ENCODE results near the gene ETV4. TPM values are rescaled to one million over a fixed set of nuclear protein-coding genes. Genes with fewer than 3 reads are reported as not detected.

The ETV4 gene
- total and polyA plus RNA-seq, 2 of the 13 experiments (the other 11 are each of a cell fraction or from before 2014, with no cell fraction given): 128 to 330 TPM

GRCh38 chr17:43578699-43579565 is 32.8 kb upstream of the ETV4 start (continued):
- TF ChIP-seq ZBTB46 (CRISPR knock-in tag; IDR thresholded peaks at IDR 0.05; ENCODE audit: borderline replicate concordance): no peak
- peak; percentile 50; the same call in 1 of the 2 replicates for TF ChIP-seq ZNF451 (CRISPR knock-in tag; IDR thresholded peaks at IDR 0.05)
- TF ChIP-seq SP140L (CRISPR knock-in tag; IDR thresholded peaks at IDR 0.05; ENCODE audit: borderline replicate concordance): no peak
- TF ChIP-seq GRHL1 (CRISPR knock-in tag; conservative IDR thresholded peaks at IDR 0.05): no peak
- no peak for TF ChIP-seq ZBTB39 (CRISPR knock-in tag; IDR thresholded peaks at IDR 0.05)
- no peak for TF ChIP-seq PRDM4 (CRISPR knock-in tag; IDR thresholded peaks at IDR 0.05; ENCODE audit: borderline replicate concordance)
- no peak for TF ChIP-seq SNRNP70 (IDR thresholded peaks at IDR 0.05; ENCODE audit: low read depth, low read length)
- TF ChIP-seq MLLT10 (CRISPR knock-in tag; IDR thresholded peaks at IDR 0.05): no peak
- no peak for TF ChIP-seq SRF (IDR thresholded peaks at IDR 0.05; ENCODE audit: low read depth, low read length)
- TF ChIP-seq KMT2A (CRISPR knock-in tag; IDR thresholded peaks at IDR 0.05): no peak; the same call in 1 of the 2 replicates
- TF ChIP-seq ZNF646 (CRISPR knock-in tag; IDR thresholded peaks at IDR 0.05): peak; percentile 74; the same call in 1 of the 2 replicates
